Epithelial cell of proximal tubule (primary cell): ENCODE results near the gene APOM. TPM values are rescaled to one million over a fixed set of nuclear protein-coding genes. Genes with fewer than 3 reads are reported as not detected.

Experiments
- DNase-seq: peaks from one replicate; pipeline ENCODE4 v3.0.0-alpha.2; 2011; ENCODE audit warnings: low read depth
- H3K4me3 ChIP-seq: 2 replicates; pipeline ENCODE4 v1.5.1; 2011; ENCODE audit warnings: low read depth, mild to moderate bottlenecking, low read length
- total RNA-seq: library from RNA; depleted of rRNA; stranded (reverse); fragments of >200 nt; gene quantifications from 2 replicates; pipeline ENCODE4 v1.2.3, GENCODE V29; 2015
- TF ChIP-seq, protein P1 (sequence below): conservative IDR thresholded peaks from 2 replicates; pipeline ENCODE4 v1.5.1; 2012; ENCODE audit warnings: low read depth, mild to moderate bottlenecking, low read length

Gene APOM
- total RNA-seq, 1 donor from 2014 or later = 0.81 TPM

DNA sequence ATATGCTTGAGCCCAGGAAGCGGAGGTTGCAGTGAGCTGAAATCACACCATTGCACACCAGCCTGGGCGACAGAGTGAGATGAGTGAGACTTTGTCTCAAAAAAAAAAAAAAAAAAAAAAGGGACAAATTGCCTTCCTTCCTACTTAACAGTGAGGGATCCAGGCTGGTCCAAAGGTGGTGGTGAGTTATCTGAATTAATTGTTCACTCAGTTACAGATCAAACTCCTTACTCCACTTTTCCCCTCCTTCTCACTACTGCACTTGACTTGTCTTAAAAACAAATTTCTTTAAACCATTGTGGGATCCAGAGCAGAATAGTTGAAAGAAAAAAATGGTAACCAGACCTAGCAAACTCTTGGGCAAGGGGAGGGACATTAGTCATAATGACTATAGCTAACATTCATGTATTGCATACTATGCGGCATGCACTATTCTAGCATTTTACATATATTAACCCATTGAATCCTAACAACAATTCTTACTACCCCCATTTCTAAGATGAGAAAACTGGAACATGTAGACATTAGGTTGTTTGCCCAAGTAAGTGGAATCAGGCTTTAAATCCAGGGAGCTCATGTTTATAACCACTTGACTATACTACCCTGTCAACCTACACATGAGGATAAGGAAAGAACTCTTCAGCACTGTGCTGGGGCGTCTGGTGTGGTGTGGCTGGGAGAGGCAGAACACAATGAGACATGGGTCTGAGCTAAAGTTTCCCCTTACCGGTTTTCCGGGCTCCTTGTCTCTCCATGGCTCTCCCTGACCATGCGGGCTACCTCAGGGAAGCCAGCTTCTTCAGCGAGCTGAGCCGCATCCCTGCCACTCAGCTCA lies 7.6 kb downstream of the APOM start:
- no peak for DNase-seq
- peak overlapping the region; percentile 98 for H3K4me3 ChIP-seq
- TF ChIP-seq, protein P1, sequence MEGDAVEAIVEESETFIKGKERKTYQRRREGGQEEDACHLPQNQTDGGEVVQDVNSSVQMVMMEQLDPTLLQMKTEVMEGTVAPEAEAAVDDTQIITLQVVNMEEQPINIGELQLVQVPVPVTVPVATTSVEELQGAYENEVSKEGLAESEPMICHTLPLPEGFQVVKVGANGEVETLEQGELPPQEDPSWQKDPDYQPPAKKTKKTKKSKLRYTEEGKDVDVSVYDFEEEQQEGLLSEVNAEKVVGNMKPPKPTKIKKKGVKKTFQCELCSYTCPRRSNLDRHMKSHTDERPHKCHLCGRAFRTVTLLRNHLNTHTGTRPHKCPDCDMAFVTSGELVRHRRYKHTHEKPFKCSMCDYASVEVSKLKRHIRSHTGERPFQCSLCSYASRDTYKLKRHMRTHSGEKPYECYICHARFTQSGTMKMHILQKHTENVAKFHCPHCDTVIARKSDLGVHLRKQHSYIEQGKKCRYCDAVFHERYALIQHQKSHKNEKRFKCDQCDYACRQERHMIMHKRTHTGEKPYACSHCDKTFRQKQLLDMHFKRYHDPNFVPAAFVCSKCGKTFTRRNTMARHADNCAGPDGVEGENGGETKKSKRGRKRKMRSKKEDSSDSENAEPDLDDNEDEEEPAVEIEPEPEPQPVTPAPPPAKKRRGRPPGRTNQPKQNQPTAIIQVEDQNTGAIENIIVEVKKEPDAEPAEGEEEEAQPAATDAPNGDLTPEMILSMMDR = no peak

DNA sequence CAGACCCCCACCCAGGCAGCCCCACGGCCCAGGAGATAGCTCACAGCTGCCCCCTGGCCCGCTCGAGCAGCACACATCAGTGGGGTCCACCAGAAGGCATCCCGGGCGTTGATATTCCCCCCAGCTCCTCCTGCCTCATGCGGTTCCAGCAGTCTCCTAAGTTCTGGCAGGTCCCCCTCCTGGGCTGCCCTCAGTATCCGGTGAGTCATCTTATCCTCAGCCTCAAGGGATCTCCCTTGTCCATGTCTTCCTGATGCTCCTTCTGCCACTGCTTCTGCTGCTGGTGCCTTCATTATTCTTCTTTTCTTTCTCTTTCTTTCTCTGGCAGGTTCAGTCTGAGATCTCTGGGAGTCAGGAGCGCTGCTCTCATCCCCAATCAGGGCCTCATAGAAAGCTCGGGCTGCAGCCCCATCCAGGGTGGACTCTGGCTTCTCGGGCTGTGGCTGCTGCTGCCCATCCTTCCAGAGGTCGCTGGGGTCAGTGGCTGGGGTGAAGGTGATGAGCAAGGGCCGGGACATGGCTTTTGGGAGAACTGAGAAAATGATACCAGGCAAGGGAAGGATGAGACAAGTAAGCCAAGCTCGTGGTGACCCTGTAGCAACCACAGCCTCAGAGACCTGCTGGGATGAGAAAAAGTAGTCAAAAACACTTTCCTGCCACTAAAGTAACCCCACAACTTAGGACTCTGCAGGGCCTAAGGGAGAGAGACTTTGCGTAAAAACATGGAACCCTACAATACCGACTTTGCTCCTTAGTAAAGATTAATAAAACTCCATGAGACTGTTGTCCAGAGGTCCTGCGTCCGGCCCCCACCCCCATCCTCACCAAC lies 8.5 kb downstream of the APOM start:
- DNase-seq = no peak
- TF ChIP-seq, protein P1 = no peak
- peak overlapping the region; percentile 98 for H3K4me3 ChIP-seq

DNA sequence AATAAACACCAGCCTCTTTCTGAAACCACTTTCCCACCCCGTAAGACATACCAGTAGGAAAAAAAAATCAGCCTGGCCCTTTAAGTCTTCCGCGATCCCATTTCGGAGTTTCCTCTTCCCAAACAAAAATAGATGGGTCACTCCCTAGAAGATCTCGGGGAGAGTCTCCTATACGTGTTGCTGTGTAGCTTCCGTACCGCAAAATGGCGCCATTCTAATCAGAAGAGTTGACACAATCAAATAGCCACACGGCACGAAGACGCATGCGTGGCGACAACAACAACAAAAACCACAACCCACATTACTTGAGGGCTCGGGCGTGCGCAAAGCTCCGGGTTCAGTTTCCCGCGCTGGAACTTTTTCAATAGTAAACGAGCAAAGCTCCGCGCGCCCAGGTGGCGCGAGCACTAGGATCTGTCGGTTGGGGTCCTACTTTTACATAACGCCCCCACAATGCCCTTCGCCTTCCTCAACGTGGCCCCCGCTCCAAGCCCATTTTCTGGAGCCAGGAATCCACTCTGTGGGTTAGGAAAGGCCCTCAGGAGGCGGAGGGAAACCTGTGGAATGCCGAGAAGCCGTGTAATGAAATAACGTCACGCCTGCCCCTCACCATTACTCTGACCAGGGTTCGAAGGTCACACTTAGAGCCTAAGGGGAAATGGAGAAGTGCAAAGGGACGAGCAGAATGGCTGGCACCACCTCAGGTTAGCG lies 9.3 kb downstream of the APOM start, which contains the start of gene GPANK1:
Gene GPANK1, minus strand, starts transcription at position 208 of the 711 bp plus-strand sequence. CDS start 519 bp downstream, outside the sequence.
- TF ChIP-seq, protein P1 = no peak

DNA sequence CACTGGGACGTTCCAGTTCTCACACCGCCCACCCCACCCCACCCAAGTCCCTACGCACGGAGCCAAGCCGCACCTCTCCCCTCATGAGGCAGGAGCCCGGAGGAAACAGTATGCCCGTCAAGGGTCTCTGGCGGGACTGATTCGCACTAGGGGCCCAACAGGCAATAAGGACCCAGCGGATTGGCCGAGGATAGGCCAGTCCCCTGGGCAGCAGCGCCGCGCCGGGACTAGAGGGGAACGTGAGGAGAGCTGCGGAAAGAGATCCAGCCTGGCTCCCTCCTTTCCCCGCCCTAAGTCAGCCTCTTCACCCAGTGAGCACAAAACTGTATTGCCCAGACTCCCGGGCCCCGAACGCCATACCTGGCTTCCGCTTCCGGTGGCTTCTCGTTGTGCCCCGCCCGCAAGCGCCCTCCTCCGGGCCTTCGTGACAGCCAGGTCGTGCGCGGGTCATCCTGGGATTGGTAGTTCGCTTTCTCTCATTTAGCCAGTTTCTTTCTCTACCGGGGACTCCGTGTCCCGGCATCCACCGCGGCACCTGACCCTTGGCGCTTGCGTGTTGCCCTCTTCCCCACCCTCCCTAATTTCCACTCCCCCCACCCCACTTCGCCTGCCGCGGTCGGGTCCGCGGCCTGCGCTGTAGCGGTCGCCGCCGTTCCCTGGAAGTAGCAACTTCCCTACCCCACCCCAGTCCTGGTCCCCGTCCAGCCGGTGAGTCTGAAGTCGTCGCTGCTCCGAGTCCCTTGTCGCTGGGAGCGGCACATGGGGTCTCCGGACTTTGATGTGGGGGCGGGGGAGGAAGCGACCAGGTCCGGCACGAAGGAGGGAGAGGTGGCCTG lies 10.0 kb downstream of the APOM start, which contains the start of gene CSNK2B:
Gene CSNK2B, plus strand, starts transcription at position 580 of the 836 bp plus-strand sequence. CDS start 752 bp downstream, outside the sequence.
- DNase-seq = peak; percentile 77
- H3K4me3 ChIP-seq = peak within 1 kb of the TSS; percentile 98
- TF ChIP-seq, protein P1 = no peak

More for the DNA sequence above, 9.3 kb downstream of the APOM start, which contains the start of gene GPANK1:
- peak; percentile 62 for DNase-seq
- peak within 1 kb of the TSS; percentile 98 for H3K4me3 ChIP-seq

DNA sequence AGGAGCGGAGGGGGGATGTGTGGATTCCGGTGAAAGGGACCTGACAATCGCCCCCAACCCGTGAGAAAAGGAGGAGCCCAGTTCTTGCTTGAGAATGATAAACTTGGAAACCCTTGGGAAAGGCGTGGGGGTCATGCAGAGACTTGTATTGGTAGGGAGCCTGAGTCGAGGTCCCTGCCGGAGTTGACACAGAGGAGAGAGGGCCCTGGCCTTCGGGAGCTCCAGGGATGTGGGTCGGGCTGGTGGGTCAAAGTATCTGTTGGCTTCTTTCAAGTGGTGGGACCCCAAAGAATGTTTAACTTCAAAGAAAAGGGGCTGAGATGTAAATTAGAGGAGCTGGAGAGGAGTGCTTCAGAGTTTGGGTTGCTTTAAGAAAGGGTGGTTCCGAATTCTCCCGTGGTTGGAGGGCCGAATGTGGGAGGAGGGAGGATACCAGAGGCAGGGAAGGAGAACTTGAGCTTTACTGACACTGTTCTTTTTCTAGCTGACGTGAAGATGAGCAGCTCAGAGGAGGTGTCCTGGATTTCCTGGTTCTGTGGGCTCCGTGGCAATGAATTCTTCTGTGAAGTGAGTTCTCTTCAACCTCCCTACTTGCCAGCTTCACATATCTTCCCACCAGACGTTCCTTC lies 10.8 kb downstream of the APOM start:
- TF ChIP-seq, protein P1 = no peak
- DNase-seq = no peak

More for the DNA sequence above, 10.8 kb downstream of the APOM start:
- H3K4me3 ChIP-seq = peak overlapping the region; percentile 98
